ENCODE measurements around the gene CTIF. TPM values are rescaled to one million over a fixed set of nuclear protein-coding genes. Genes with fewer than 3 reads are reported as not detected.
A peak's percentile ranks its signal among the peaks of the same experiment; 100 is the strongest.

CTIF gene
- total RNA-seq, 1 donor from 2014 or later, result 72.4 TPM

- H3K27me3 ChIP-seq, result no peaks in the 10 kb centered on the region
- peaks cover 9% of the 10 kb centered on the region for H3K4me1 ChIP-seq
- no peak for TF ChIP-seq CTCF (IDR thresholded peaks at IDR 0.05)
- no peaks in the 10 kb centered on the region for H3K9me3 ChIP-seq
- H3K36me3 ChIP-seq, result no peaks in the 10 kb centered on the region
- ATAC-seq (no peak), DNase-seq (peak; percentile 25)
- H3K4me3 ChIP-seq, result no peak overlapping the region
- intact Hi-C loops (cut with DNase I), result no loop called here
- no peak overlapping the region for H3K27ac ChIP-seq
These were observed 279.8 kb downstream of the CTIF start for GRCh38 chr18:48818329-48819254.

GRCh38 chr18:48819276-48819675 lies 280.4 kb downstream of the CTIF start:
- H3K27me3 ChIP-seq, result no peaks in the 10 kb centered on the region
- H3K36me3 ChIP-seq, result no peaks in the 10 kb centered on the region
- ATAC-seq, result no peak
- peaks cover 3% of the 10 kb centered on the region for H3K4me1 ChIP-seq
- H3K27ac ChIP-seq, result no peak overlapping the region
- no peak for TF ChIP-seq CTCF (IDR thresholded peaks at IDR 0.05)
- intact Hi-C loops (cut with DNase I), result no loop called here
- no peaks in the 10 kb centered on the region for H3K9me3 ChIP-seq
- no peak overlapping the region for H3K4me3 ChIP-seq
- DNase-seq, result peak; percentile 56

GRCh38 chr18:48819781-48820482 lies 281.1 kb downstream of the CTIF start:
- ATAC-seq (no peak), DNase-seq (peak; percentile 41)
- TF ChIP-seq CTCF (IDR thresholded peaks at IDR 0.05), result no peak

GRCh38 chr18:48820483-48821250 lies 281.8 kb downstream of the CTIF start:
- Histone ChIP-seq H3K27ac (no peak overlapping the region), H3K4me3 (no peak overlapping the region), H3K9me3 (no peaks in the 10 kb centered on the region), H3K36me3 (no peaks in the 10 kb centered on the region), H3K27me3 (no peaks in the 10 kb centered on the region), H3K4me1 (no peaks in the 10 kb centered on the region)
- intact Hi-C loops (cut with DNase I), result no loop called here
- ATAC-seq, result peak; percentile 19
- peak; percentile 57 for DNase-seq
- TF ChIP-seq CTCF (IDR thresholded peaks at IDR 0.05), result no peak

More at GRCh38 chr18:48819781-48820482, 281.1 kb downstream of the CTIF start:
- Histone ChIP-seq H3K27ac (no peak overlapping the region), H3K36me3 (no peaks in the 10 kb centered on the region), H3K9me3 (no peaks in the 10 kb centered on the region), H3K27me3 (no peaks in the 10 kb centered on the region), H3K4me3 (no peak overlapping the region), H3K4me1 (no peaks in the 10 kb centered on the region)
- intact Hi-C loops (cut with DNase I), result no loop called here

GRCh38 chr18:48821251-48821590 lies 282.4 kb downstream of the CTIF start:
- no peaks in the 10 kb centered on the region for H3K27me3 ChIP-seq
- intact Hi-C loops (cut with DNase I), result no loop called here
- H3K4me3 ChIP-seq, result no peak overlapping the region
- no peaks in the 10 kb centered on the region for H3K9me3 ChIP-seq
- no peaks in the 10 kb centered on the region for H3K4me1 ChIP-seq
- no peak for ATAC-seq
- no peak for TF ChIP-seq CTCF (IDR thresholded peaks at IDR 0.05)
- no peaks in the 10 kb centered on the region for H3K36me3 ChIP-seq
- DNase-seq, result no peak
- H3K27ac ChIP-seq, result no peak overlapping the region

All from upper lobe of right lung (tissue), 1 donor.